Measurements from ENCODE around the gene SIL1. TPM values are rescaled to one million over a fixed set of nuclear protein-coding genes. Genes with fewer than 3 reads are reported as not detected.
A peak's percentile ranks its signal among the peaks of the same experiment; 100 is the strongest.

Gene SIL1
- 2.6 TPM for polyA plus RNA-seq (2013, experiment 1 of 2)
- 2.6 TPM for polyA plus RNA-seq (2013, experiment 2 of 2)

DNA sequence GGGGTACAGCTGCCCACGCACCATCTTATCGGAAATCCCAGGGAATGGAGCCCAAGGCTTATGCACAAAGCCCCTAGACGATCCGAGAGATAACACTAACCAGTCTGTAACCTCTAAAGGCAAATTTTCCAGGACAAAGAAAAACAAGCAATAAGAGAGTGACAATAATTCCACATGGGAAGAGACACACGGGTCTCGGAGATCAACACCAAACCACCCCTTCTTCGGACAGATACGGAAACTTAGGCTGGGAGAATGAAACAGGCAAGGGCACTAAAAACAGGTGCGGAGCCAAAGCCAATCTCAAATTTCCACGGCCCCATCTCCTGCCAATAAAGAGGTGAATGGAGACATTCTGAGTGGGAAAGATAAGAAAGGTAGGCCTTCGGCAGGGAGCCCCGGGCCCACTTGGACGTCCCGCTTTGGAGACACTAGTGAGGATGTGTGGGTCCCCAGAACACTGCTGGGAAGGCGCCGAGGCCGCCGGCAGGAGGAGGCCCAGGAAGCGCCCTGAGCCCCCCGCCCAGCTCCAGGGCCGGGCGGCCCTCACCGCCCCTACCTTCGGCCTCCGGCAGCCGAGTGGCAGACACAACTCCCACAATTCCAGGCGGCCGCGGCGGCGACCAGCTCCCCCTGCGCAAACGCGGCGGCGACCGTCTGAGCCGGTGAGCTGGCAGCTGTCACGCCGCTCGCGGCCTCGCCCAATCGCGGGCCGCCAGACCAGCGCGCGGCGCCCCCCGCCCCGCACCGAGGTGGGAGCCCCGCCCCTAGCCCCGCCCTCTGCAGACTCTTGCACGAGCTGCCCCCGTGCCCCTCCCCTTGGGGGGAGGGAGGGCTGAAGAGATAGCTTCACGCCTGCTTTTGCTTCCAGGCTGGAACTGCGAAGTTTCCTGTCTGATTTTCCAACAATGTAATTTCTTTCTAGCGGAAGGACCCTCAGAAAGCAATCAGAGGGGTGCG is at the start of gene SIL1:
TSS of gene SIL1 (minus strand) at position 659 of the 960 bp plus-strand sequence. CDS start 70,525 bp downstream, outside the sequence.
- Histone ChIP-seq H2BK120ac (ENCODE audit: low read depth, low read length) (peak within 1 kb of the TSS; percentile 18), H2AK5ac (ENCODE audit: low read length) (peak within 1 kb of the TSS; percentile 45), H3K4me1 (ENCODE audit: control insufficient read depth, low read depth, low read length) (peaks cover 4% of the 10 kb centered on the region), H3K18ac (ENCODE audit: low read length) (peak within 1 kb of the TSS; percentile 77), H3K27me3 (ENCODE audit: insufficient read depth, low read length, poor library complexity) (no peaks in the 10 kb centered on the region), H3K4me2 (ENCODE audit: low read length) (peak within 1 kb of the TSS; percentile 96), H3K36me3 (ENCODE audit: control insufficient read depth, insufficient read depth, low read length) (no peaks in the 10 kb centered on the region), H3K79me1 (ENCODE audit: low read length) (no peaks in the 10 kb centered on the region), H4K5ac (ENCODE audit: low read length) (peak within 1 kb of the TSS; percentile 85), H2BK15ac (replicated peaks; ENCODE audit: low read depth) (peak within 1 kb of the TSS; percentile 76), H3K23ac (ENCODE audit: low read length) (peak within 1 kb of the TSS; percentile 97), H3K4ac (ENCODE audit: low read depth, low read length) (peak within 1 kb of the TSS; percentile 73), H3K4me3 (ENCODE audit: low read length) (peak within 1 kb of the TSS; percentile 60), H4K8ac (ENCODE audit: low read depth, low read length) (peak within 1 kb of the TSS; percentile 88), H3K27ac (ENCODE audit: low read depth, low read length) (peak within 1 kb of the TSS; percentile 34), H3K79me2 (ENCODE audit: control insufficient read depth, insufficient read depth, low read length) (no peaks in the 10 kb centered on the region), H2BK5ac (ENCODE audit: low read length) (no peak within 1 kb of the TSS), H3K9ac (ENCODE audit: low read length) (peak within 1 kb of the TSS; percentile 95), H3K56ac (ENCODE audit: low read length) (peak within 1 kb of the TSS; percentile 93)
- DNase-seq, result peak; percentile 98
- WGBS (ENCODE audit: extremely low coverage, insufficient coverage, low lambda C conversion rate), result no CpG with 5 or more reads among the region's 61 CpGs

DNA sequence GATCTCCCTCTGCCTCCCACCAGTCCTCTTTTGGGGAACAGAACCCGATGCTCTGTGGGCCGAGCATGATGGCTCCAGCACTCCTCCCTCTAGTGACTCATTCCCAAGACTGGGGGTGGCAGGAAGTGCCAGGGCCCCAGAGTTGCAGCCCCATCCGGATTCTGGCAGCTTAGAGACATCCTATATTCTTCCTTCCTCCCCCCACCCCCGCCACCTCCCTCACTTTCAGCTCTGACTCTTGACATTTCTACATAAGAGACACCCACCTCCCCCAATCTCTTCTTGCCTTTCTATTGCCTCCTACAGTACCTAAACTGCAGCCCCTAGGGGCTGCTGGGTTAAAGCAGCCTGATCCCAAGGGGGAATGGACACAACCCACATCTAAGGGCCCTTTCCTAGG is 48.2 kb upstream of the SIL1 start:
- H3K4me3 ChIP-seq (ENCODE audit: low read length), result no peak overlapping the region
- peak overlapping the region; percentile 71 for H3K18ac ChIP-seq (ENCODE audit: low read length)
- H2AK5ac ChIP-seq (ENCODE audit: low read length), result no peak overlapping the region
- no peaks in the 10 kb centered on the region for H3K27me3 ChIP-seq (ENCODE audit: insufficient read depth, low read length, poor library complexity)
- H2BK120ac ChIP-seq (ENCODE audit: low read depth, low read length), result no peak overlapping the region
- no peak overlapping the region for H3K9ac ChIP-seq (ENCODE audit: low read length)
- no peak overlapping the region for H4K5ac ChIP-seq (ENCODE audit: low read length)
- no peak overlapping the region for H3K4ac ChIP-seq (ENCODE audit: low read depth, low read length)
- H2BK5ac ChIP-seq (ENCODE audit: low read length), result no peak overlapping the region
- H3K23ac ChIP-seq (ENCODE audit: low read length), result no peak overlapping the region
- no peaks in the 10 kb centered on the region for H3K79me1 ChIP-seq (ENCODE audit: low read length)
- no peaks in the 10 kb centered on the region for H3K4me1 ChIP-seq (ENCODE audit: control insufficient read depth, low read depth, low read length)
- WGBS (ENCODE audit: extremely low coverage, insufficient coverage, low lambda C conversion rate), result no CpG with 5 or more reads among the region's 4 CpGs
- H4K8ac ChIP-seq (ENCODE audit: low read depth, low read length), result no peak overlapping the region
- no peak overlapping the region for H2BK15ac ChIP-seq (replicated peaks; ENCODE audit: low read depth)
- no peak overlapping the region for H3K27ac ChIP-seq (ENCODE audit: low read depth, low read length)
- H3K4me2 ChIP-seq (ENCODE audit: low read length), result no peak overlapping the region
- no peaks in the 10 kb centered on the region for H3K79me2 ChIP-seq (ENCODE audit: control insufficient read depth, insufficient read depth, low read length)
- peak; percentile 57 for DNase-seq
- H3K36me3 ChIP-seq (ENCODE audit: control insufficient read depth, insufficient read depth, low read length), result no peaks in the 10 kb centered on the region
- no peak overlapping the region for H3K56ac ChIP-seq (ENCODE audit: low read length)

GRCh38 chr5:139245637-139246339 is 47.6 kb upstream of the SIL1 start:
- no peak for DNase-seq
- no peak overlapping the region for H3K4ac ChIP-seq (ENCODE audit: low read depth, low read length)
- H3K56ac ChIP-seq (ENCODE audit: low read length), result no peak overlapping the region
- H3K36me3 ChIP-seq (ENCODE audit: control insufficient read depth, insufficient read depth, low read length), result no peaks in the 10 kb centered on the region
- no peak overlapping the region for H3K23ac ChIP-seq (ENCODE audit: low read length)
- no peak overlapping the region for H3K4me2 ChIP-seq (ENCODE audit: low read length)
- H2BK15ac ChIP-seq (replicated peaks; ENCODE audit: low read depth), result no peak overlapping the region
- no peaks in the 10 kb centered on the region for H3K4me1 ChIP-seq (ENCODE audit: control insufficient read depth, low read depth, low read length)
- no peaks in the 10 kb centered on the region for H3K27me3 ChIP-seq (ENCODE audit: insufficient read depth, low read length, poor library complexity)
- no peaks in the 10 kb centered on the region for H3K79me2 ChIP-seq (ENCODE audit: control insufficient read depth, insufficient read depth, low read length)
- H2AK5ac ChIP-seq (ENCODE audit: low read length), result no peak overlapping the region
- no peak overlapping the region for H4K8ac ChIP-seq (ENCODE audit: low read depth, low read length)
- H2BK5ac ChIP-seq (ENCODE audit: low read length), result no peak overlapping the region
- H2BK120ac ChIP-seq (ENCODE audit: low read depth, low read length), result no peak overlapping the region
- no peak overlapping the region for H3K9ac ChIP-seq (ENCODE audit: low read length)
- H3K79me1 ChIP-seq (ENCODE audit: low read length), result no peaks in the 10 kb centered on the region
- H3K18ac ChIP-seq (ENCODE audit: low read length), result no peak overlapping the region
- H3K27ac ChIP-seq (ENCODE audit: low read depth, low read length), result no peak overlapping the region
- no peak overlapping the region for H4K5ac ChIP-seq (ENCODE audit: low read length)
- H3K4me3 ChIP-seq (ENCODE audit: low read length), result no peak overlapping the region

DNA sequence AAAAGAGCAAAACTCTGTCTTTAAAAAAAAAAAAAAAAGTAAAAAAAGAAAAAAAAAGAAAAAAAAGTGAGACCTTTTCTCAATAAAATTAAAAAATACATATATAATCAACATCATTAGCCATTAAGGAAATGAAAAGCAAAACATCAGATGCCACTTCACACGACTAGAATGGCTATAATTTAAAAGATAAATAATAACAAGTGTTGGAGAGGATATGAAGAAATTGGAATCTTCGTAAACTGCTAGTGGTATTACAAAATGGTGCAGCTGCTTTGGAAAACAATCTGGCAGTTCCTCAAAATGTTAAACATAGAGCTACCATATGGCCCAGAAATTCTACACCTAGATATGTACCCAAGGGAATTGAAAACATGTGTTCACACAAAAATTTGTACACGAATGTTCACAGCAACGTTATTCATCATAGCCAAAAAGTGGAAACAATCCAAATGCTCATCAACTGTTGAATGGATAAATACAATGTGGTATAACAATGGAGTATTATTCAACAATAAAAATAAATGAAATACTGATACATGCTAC is 45.3 kb upstream of the SIL1 start:
- Histone ChIP-seq H2BK120ac (ENCODE audit: low read depth, low read length) (no peak overlapping the region), H3K4me2 (ENCODE audit: low read length) (no peak overlapping the region), H3K4ac (ENCODE audit: low read depth, low read length) (no peak overlapping the region), H3K36me3 (ENCODE audit: control insufficient read depth, insufficient read depth, low read length) (no peaks in the 10 kb centered on the region), H3K18ac (ENCODE audit: low read length) (no peak overlapping the region), H4K8ac (ENCODE audit: low read depth, low read length) (no peak overlapping the region), H2BK15ac (replicated peaks; ENCODE audit: low read depth) (no peak overlapping the region), H4K5ac (ENCODE audit: low read length) (no peak overlapping the region), H2BK5ac (ENCODE audit: low read length) (no peak overlapping the region), H2AK5ac (ENCODE audit: low read length) (no peak overlapping the region), H3K4me3 (ENCODE audit: low read length) (no peak overlapping the region), H3K79me2 (ENCODE audit: control insufficient read depth, insufficient read depth, low read length) (no peaks in the 10 kb centered on the region), H3K23ac (ENCODE audit: low read length) (no peak overlapping the region), H3K27ac (ENCODE audit: low read depth, low read length) (no peak overlapping the region), H3K4me1 (ENCODE audit: control insufficient read depth, low read depth, low read length) (no peaks in the 10 kb centered on the region), H3K79me1 (ENCODE audit: low read length) (no peaks in the 10 kb centered on the region), H3K56ac (ENCODE audit: low read length) (no peak overlapping the region), H3K27me3 (ENCODE audit: insufficient read depth, low read length, poor library complexity) (no peaks in the 10 kb centered on the region), H3K9ac (ENCODE audit: low read length) (no peak overlapping the region)
- WGBS (ENCODE audit: extremely low coverage, insufficient coverage, low lambda C conversion rate), result no CpG with 5 or more reads among the region's 4 CpGs
- DNase-seq, result no peak

GRCh38 chr5:139241139-139241538 is 43.0 kb upstream of the SIL1 start:
- Histone ChIP-seq H3K18ac (ENCODE audit: low read length) (no peak overlapping the region), H3K27ac (ENCODE audit: low read depth, low read length) (no peak overlapping the region), H3K4me1 (ENCODE audit: control insufficient read depth, low read depth, low read length) (no peaks in the 10 kb centered on the region), H2BK120ac (ENCODE audit: low read depth, low read length) (no peak overlapping the region), H4K8ac (ENCODE audit: low read depth, low read length) (no peak overlapping the region), H3K27me3 (ENCODE audit: insufficient read depth, low read length, poor library complexity) (no peaks in the 10 kb centered on the region), H3K4me3 (ENCODE audit: low read length) (no peak overlapping the region), H3K4ac (ENCODE audit: low read depth, low read length) (no peak overlapping the region), H3K23ac (ENCODE audit: low read length) (no peak overlapping the region), H2AK5ac (ENCODE audit: low read length) (no peak overlapping the region), H3K36me3 (ENCODE audit: control insufficient read depth, insufficient read depth, low read length) (no peaks in the 10 kb centered on the region), H2BK5ac (ENCODE audit: low read length) (no peak overlapping the region), H4K5ac (ENCODE audit: low read length) (no peak overlapping the region), H3K79me1 (ENCODE audit: low read length) (no peaks in the 10 kb centered on the region), H3K9ac (ENCODE audit: low read length) (no peak overlapping the region), H3K4me2 (ENCODE audit: low read length) (no peak overlapping the region), H3K79me2 (ENCODE audit: control insufficient read depth, insufficient read depth, low read length) (no peaks in the 10 kb centered on the region), H2BK15ac (replicated peaks; ENCODE audit: low read depth) (no peak overlapping the region), H3K56ac (ENCODE audit: low read length) (no peak overlapping the region)
- no CpG with 5 or more reads among the region's 4 CpGs for WGBS (ENCODE audit: extremely low coverage, insufficient coverage, low lambda C conversion rate)
- DNase-seq, result no peak

All from mesendoderm (in vitro differentiated cells).